Amniotic stem cell (primary cell): ENCODE measurements around the gene FAM241B.
A peak's percentile ranks its signal among the peaks of the same experiment; 100 is the strongest.

Experiments used
- DNase-seq: peaks from one replicate; lab custom pipeline; 2025; lab: John Stamatoyannopoulos, UW

Gene FAM241B

DNA sequence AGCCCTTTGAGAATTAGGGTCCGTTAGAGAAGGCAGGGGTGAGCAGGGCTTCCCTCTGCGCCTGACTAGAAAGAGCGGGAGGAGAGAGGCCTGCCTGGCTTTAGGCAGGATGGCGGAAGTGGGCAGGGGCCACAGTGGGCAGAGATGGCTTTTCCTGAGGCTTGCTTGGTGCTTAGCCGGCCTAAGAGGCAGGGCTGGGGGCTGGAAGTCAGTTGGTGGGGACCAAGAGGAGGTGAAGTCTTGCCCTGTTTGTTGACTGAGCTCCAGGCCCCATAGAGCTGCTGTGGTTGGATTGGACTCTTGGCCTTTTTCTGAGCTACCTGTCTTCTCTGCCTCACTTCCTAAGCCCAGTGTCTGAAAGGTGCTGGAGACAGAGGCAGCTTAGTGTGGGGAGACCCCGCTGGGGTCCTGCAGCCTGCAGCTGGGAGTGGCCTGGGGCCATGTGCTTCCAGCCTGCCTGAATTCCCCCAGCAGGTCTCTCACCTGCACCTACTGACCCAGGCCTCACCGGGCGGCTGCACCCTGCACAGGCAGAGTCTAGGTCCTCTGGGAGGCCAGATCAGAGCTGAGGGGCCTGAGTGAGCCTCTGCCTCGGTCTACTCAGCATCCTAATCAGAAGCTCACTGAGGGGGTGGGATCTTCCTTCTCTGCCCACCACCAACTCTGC is 4.8 kb downstream of the FAM241B start:
- no peak for DNase-seq

GRCh38 chr10:69635428-69636272 is 5.6 kb downstream of the FAM241B start:
- DNase-seq, result no peak

DNA sequence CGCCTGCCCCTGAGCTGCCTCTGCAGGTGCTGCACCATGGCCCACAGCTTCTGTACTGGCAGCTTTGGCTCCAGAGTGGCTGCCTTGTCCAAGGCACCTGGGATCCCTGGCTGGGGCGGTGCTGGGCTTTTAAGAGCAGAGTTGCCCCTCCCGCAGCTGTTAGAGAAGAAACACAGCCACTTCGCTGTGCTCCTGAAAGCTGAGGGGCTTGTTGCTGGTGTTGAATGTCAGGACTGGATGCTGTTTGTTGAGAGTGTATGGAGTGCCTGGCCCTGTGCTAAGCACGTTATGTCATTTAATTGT is 6.2 kb downstream of the FAM241B start:
- DNase-seq, result no peak

DNA sequence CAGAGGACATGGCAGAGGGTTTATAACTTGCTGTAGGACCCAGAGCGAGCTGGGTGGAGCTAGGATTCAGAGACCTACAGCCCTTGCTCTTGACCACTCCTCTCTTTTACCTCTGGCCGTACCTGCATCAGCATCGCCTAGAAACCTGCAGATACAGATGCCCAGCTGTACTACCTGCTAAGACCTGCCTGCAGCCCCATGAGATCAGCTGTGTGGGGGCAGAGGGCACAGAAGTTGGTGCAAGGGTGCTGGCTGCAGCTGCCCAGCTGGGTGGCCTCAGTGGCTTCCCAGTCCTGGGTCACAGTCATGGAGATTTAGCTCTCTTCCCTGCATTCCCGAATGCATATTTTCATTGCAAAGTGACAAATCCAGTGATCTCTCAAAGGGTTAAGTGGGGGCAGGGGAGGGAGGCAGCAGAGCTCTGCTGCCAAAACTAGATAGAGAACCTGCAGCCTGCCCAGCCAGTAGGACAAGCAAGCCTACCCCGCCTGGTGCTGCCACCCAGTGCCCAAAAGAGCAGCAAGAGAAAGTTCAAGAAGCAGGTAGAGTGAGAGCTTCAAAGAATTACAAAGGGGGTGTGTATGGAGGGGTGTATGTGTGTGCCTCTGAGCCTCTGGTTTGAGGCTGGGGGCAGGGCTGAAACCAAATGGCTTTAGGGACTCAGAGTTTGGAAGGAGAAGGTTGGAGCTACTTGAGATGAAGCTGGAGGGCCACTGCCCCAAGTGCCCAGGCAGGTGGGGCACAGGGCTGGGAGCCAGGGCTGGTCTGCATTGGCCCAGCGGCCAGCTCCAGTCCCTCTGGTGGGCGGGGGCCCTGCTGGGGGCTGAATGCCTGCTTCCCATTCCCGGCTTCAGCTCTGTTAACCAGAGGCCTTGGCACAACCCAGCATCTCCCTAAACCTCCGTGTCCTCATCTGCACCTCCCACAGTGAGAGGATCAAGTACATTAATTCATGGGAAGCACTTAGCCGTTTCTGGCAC is 6.9 kb downstream of the FAM241B start:
- no peak for DNase-seq

DNA sequence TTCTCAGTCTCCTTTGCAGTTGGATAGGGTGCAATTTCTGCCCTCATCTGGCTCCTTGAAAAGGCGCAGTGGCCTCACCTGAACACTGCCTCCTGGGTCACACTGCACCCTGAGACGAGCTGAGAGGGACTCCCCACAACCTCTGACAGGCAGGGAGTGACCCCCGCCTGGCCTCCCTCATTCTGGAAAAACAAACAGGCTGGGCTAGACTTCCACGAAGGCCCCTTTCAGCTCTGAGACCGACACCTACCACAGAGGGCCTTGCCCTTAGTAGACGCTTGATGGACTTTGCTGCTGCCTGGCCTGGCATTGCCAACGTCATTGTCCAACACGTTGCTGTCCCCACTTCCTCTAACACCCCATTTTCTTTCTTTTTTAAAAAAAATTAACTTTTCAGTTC is 8.6 kb downstream of the FAM241B start:
- no peak for DNase-seq

DNA sequence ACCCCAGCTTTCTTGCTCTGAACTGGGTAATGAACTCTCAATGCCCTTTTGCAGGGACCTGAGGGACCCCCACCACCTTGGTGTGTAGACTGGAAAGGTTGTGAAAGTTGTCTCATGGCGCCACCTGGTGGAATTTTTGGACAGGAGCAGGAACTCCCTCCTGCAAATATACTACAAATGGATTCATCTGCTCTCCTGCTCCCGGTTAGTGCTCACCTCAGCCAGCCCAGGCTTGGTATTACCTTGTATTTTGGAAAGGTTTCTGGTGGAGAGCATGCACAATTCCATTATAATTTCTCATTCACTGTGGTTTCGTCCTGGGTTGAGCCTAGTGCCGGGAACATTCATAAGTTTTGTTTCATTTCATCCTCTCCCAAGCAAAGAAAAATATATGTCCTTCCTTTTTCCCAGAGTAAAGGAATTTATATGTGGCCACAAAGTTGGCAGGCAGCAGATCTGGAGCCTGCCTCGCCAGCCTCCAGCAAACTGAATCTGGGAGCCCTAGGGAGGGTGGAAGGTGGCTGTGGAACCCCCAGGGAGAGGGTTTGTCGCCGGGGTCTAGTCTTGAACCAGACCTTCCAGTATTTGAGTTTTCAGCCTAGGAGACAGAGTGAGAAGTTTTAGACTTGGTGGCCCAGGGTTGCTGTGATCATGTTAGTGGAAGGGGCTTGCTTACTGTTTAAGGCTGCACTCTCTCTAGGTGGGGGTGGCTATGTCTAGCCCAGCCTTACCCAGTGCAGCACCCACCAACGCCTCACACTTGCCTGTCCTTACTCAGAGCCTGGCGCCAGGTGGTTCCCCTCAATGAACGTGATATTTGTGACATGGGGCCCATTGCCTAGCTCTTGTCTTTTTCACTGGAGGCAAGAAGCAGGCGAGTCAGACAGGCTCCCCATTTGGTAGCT is 9.5 kb downstream of the FAM241B start:
- DNase-seq, result no peak

- DNase-seq, result no peak
Observed at GRCh38 chr10:69640196-69640980, 10.3 kb downstream of the FAM241B start.

DNA sequence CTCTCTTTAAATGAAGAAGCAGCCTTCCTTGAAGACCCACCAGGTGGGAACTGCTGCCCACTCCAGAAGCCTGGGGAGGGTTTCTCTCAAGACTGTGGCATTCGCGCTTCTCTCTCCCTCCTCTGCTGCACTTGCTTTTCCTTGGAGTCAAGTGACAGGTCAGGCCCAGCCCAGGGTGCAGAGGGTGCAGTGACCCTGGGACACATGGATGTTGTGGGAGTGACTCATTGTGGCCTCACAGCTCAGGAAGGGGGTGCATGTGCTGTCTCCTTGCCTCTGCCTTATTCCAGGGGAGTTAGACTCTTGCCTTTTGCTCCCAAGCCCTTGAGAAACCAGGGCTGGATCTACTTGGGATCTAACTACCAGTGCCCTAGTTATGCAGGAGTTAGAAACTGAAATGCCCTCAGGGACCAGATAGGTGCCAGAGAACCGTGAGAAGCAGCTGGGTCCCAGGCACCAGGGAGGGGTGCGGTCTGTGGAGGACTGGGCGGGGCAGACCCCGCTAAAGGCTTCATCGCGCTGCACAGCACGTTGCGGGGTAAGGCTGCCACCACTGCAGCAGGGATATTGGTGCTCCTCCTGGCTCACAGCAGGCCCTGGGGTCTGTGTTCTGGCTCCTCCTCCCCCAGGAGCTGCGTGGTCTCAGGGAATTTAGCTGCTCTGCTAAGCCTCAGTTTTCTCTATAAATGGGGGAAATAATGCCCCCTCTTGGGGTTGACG is 11.4 kb downstream of the FAM241B start:
- DNase-seq, result no peak

DNA sequence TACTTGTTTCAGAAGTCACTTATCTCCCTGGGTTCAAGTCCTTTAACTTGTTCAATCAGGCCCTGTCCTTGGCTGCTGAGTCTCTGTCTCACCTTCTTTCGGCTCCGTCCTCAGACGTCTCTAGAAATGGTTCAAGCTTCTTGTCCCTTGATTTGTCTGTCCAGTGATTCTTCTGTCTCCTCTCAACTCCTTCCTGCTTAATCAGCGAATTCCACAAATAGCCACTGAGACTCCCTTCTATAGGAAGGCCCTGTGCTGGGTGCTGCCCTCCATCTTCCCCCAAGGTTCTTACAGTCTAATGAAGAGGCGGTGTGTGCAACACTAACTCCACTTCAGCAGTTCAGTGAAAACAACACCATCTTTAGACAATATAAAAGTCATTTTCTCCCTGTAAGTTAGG is 12.7 kb downstream of the FAM241B start:
- DNase-seq, result no peak

DNA sequence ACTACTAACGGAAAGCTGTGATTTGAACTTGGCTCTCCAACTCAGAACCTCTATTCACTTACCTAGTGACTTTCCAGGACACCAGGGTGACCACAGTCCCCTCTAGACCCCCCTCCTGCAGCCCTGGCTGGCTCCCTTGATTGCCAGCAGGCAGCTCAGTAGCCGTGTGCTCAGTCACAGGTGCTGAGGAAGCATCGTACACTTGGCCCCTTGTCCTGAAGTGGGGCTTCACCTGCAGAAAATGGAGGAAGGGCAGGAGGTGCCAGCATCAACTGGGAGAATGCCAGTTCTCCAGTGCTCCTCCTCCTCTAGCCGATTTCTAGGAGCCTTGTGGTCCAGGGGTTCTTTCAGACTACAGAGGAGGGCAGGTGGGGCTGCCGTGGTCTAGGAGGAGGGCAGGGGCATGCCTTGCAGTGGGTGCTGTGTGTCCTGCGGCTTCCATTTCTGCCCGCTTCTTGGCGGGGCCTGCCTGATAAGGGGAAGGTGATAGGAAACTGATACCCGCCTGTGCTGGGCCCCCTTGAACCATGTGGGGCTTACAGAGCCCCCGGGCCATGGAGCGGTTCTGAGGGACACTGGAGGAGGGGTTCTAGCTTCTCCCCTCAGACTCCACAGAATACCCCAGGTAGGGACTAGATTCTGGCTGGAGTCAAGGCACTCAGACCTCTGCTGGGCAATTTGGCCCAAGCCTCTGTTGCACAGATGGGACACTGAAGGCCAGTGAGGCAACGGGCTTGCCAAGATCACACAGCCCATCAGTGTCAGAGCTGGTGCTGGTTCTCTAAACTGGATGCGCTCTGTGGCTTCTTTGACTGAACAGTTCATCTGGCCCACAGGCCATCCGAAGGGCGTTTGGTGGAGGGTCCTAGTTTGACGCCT is 14.0 kb downstream of the FAM241B start:
- DNase-seq, result no peak

DNA sequence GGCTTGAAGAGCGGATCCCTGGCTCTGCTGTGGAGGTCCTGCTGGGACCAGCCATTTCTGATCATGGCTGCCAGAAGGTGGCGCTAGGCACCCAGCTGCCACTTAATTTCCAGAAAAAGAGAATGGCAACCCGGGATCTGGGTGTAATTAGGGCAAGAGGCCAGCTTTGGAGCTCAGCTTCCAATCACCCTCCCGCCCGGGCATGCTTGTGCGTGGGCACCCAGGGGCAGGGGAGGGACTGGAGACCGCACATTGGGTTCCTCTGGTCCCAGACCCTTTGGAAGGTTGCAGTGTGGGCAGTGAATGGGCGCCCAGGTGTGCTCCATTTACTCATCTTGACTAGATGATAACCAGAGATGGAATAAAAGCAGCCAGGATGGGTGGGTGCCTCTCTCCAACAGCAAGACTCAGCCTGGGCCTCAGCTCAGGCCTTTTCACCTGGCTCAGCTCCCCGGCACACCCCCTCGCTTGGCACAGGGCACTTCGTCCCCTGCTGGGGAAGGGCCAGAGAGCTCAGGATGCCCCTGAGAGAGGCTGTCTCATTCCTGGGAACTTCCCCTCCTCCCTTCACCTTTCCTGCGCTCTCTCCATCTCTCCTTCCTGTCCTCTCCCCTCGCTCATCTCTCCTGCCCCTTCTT is 14.7 kb downstream of the FAM241B start:
- peak; percentile 36 for DNase-seq

DNA sequence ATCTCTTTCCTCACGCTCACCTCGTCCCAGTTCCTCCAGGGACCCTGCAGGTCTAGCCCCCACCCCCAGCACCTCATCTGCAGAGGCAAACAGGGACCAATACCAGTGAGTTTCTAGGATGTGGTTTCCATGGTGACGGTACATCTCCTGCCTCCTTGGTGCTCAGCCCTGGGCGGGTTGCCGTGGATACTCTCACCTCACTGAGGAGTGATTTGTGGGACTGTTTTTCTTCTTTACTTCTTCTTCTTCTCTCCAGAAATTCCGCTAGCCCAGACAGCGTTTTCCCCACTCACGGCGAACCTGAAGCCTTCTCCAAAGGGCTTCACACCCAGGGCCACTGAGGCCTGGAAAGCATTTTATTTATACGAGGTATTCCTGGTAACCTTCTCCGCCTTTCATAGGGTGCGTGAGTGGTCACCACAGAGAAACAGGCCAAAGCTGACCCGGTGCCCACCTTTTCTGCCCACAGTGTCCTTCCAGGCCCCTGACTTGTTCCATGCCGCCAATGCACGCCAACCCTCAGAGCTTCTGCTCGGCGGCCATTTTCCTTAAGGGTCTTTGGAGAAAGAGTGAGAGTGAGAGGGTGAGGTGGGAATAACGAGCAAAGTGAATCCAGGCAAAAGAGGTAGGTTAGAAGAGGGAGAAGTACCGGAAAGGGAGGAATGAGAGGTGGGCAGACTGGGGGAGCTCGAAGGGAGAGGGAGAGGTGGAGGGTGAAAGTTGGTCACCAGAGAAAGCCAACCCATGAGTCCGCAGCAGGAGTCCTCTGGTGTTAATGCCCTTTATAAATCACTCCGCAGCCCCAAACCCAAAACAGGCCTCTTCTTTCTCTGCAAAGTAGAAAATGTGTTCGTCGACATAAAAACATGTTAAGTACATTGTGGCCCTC is 15.5 kb downstream of the FAM241B start:
- no peak for DNase-seq

DNA sequence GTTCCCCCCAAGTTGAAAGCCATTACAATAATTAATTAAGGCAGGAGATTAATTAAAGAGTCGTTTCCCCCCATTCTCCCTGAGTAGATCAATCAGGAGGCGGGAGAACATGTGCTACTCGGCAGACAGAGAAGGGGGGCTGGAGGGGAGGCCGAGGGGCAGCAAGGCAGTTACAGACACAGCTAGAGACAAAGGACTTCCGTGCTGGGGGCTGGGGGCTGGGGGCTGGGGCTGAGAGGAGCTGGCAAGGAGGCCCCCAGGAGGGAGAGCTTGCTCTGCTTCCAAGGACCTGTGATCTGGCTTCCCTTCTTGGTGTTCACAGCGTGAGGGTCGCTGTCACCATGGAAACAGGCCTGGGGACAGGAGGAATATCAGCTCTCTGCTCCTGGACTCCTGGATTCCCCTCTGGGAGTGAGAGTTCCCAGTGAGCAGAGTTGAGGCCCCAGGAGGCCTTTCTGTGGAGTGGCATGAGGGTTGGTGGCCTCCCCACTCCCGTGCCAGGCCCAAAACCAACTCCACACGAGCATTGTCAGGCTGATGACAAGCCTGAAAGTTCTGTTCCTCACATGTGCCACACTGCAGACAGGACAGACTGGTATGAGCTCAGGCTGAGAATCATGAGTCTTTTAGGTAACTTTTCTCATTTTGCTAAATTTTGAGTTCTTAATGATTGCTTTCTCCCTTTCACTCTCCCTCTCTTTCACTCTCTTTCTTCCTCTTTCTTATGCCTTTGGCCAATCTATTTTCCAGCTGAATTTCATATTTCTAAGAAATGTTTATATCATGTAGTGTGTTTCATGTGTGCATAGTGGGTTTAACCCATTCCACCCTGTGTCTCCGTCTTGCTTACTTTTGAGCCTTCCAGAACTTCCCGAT is 16.4 kb downstream of the FAM241B start:
- no peak for DNase-seq

GRCh38 chr10:69647126-69647525 is 17.1 kb downstream of the FAM241B start:
- DNase-seq, result no peak

DNA sequence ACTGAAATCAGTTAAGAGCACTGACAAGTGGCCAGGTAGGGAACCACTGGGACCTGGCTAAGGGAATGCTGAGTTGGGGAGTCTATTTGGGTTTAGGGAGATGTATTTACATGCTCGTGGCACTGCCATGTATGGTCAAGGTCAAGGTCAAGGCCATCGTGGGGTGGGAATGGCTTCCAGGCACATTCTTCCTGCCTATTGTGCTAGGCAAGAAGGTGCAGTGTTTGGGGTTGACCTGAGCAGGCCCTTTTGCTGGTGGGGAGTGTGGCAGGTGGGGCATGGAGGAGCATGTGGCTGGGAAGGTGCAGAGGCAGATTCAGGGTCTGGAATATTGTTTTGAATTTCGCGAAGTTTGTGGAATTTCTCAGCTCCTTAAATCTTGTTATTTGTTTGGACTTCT is 17.8 kb downstream of the FAM241B start:
- no peak for DNase-seq

- no peak for DNase-seq
Observed at GRCh38 chr10:69648461-69648860, 18.4 kb downstream of the FAM241B start.
